ENCODE measurements around the gene MINDY4.

- TF ChIP-seq CTCF (IDR thresholded peaks at IDR 0.05; ENCODE audit: insufficient read depth, low read length), result no peak
- TF ChIP-seq GABPA (IDR thresholded peaks at IDR 0.05; ENCODE audit: low read depth), result no peak
- no peak for TF ChIP-seq POLR2AphosphoS5 (IDR thresholded peaks at IDR 0.05; ENCODE audit: low read depth)
Measured at GRCh38 chr7:30899630-30900029, 128.4 kb downstream of the MINDY4 start.

All from HL-60 (cell line).